K562 (cell line): ENCODE measurements around the gene NENF. TPM values are rescaled to one million over a fixed set of nuclear protein-coding genes. Genes with fewer than 3 reads are reported as not detected.

Experiments used
- MEF2D ChIP-seq: conservative IDR thresholded peaks from 2 replicates; pipeline ENCODE4 v1.6.1; 2016; ENCODE audit warnings: low read depth, missing genetic modification characterization, missing compliant biosample characterization
- MIER1 ChIP-seq: fragments of 450-650 bp; IDR thresholded peaks from 2 replicates; pipeline ENCODE4 v1.6.1; 2016; ENCODE audit warnings: antibody characterized with exemption, mild to moderate bottlenecking, low read depth
- PCBP2 ChIP-seq: fragments of 200-400 bp; formaldehyde crosslinking; IDR thresholded peaks from 2 replicates; pipeline ENCODE4 v1.6.1; 2018; ENCODE audit warnings: low read length, low read depth, mild to moderate bottlenecking, moderate library complexity; ENCODE audit not compliant: poor library complexity, severe bottlenecking
- POLR2A ChIP-seq: fragments of 450-650 bp; conservative IDR thresholded peaks from 2 replicates; pipeline ENCODE4 v1.6.1; 2016
- PRPF4 ChIP-seq: fragments of 200-400 bp; formaldehyde crosslinking; IDR thresholded peaks from one replicate; pipeline ENCODE4 v1.6.1; 2017; ENCODE audit warnings: low read length, low read depth, mild to moderate bottlenecking; ENCODE audit not compliant: insufficient read depth, poor library complexity, severe bottlenecking
- SPI1 ChIP-seq: IDR thresholded peaks from 2 replicates; pipeline ENCODE4 v1.6.1; 2011; ENCODE audit warnings: low read depth, low read length, control low read depth, borderline replicate concordance
- TRIM28 ChIP-seq: fragments of 450-650 bp; IDR thresholded peaks from 2 replicates; pipeline ENCODE4 v1.6.1; 2017
- ZBTB7A ChIP-seq: IDR thresholded peaks from 2 replicates; pipeline ENCODE4 v1.6.1; 2011; ENCODE audit warnings: low read depth, mild to moderate bottlenecking, low read length, moderate library complexity, borderline replicate concordance; ENCODE audit not compliant: control insufficient read depth
- ZBTB8A ChIP-seq: fragments of 450-650 bp; IDR thresholded peaks from 2 replicates; pipeline ENCODE4 v1.6.1; 2018; ENCODE audit warnings: mild to moderate bottlenecking, moderate library complexity; ENCODE audit not compliant: partially characterized antibody
- ZNF134 ChIP-seq: fragments of 250-450 bp; sonication (Bioruptor Pico); conservative IDR thresholded peaks from 2 replicates; pipeline ENCODE4 v1.4.0; 2020
- ZNF140 ChIP-seq: fragments of 250-450 bp; sonication (Bioruptor Pico); IDR thresholded peaks from 2 replicates; pipeline ENCODE4 v1.8.0; 2021; ENCODE audit warnings: moderate library complexity, mild to moderate bottlenecking, inconsistent platforms
- ZNF165 ChIP-seq: fragments of 250-450 bp; sonication (Bioruptor Pico); IDR thresholded peaks from 2 replicates; pipeline ENCODE4 v1.4.0; 2020; ENCODE audit warnings: borderline replicate concordance
- ZNF274 ChIP-seq: IDR thresholded peaks from 2 replicates; pipeline ENCODE4 v1.6.1; 2011; ENCODE audit warnings: low read depth, mild to moderate bottlenecking, low read length, moderate library complexity, borderline replicate concordance
- polyA plus RNA-seq, 8 experiments: library from polyadenylated mRNA; depleted of rRNA in 4 of 8; stranded (reverse) in 5 of 8; unstranded in 3 of 8; fragments of >200 nt; fragmentation: Nextera tagmentation in 2 of 8; fragmentation: Illumina TruSeq in 1 of 8; extraction: Ambion mirVana in 2 of 8; extraction: Trizol in 1 of 8; gene quantifications; 2 replicates each; pipeline versions ENCODE4 v1.2.1 to v1.2.3, GENCODE V29; 2011 to 2014; ENCODE audit warnings: inconsistent platforms in 1 of 8, missing spikeins in 1 of 8
- total RNA-seq, 7 experiments: library from RNA; depleted of rRNA in 6 of 7; stranded (reverse); fragments of >200 nt in 6 of 7; fragmentation: Illumina TruSeq in 2 of 7; extraction: Trizol in 2 of 7; gene quantifications; 2 replicates each; pipeline versions ENCODE4 v1.2.1 to v1.2.3, GENCODE V29; 2011 to 2021; ENCODE audit warnings: low replicate concordance in 1 of 7
- TF ChIP-seq, protein P1 (sequence below): fragments of 450-650 bp; IDR thresholded peaks from 2 replicates; pipeline ENCODE4 v1.6.1; 2017; ENCODE audit warnings: mild to moderate bottlenecking, moderate library complexity
- TF ChIP-seq, protein P2 (sequence below): IDR thresholded peaks from 2 replicates; pipeline ENCODE4 v1.6.1; 2011; ENCODE audit warnings: borderline replicate concordance, low read depth, mild to moderate bottlenecking, moderate library complexity, low read length; ENCODE audit not compliant: insufficient read depth, poor library complexity, severe bottlenecking
- TF ChIP-seq, protein P3 (sequence below): fragments of 200-800 bp; sonication (Bioruptor generic); IDR thresholded peaks from 2 replicates; pipeline ENCODE4 v1.6.1; 2017; ENCODE audit warnings: missing genetic modification characterization, missing compliant biosample characterization
- TF ChIP-seq, protein P4 (sequence below): fragments of 250-450 bp; sonication (Bioruptor Pico); IDR thresholded peaks from 2 replicates; pipeline ENCODE4 v1.5.0; 2022; ENCODE audit warnings: mild to moderate bottlenecking
- TF ChIP-seq, protein P5 (sequence below), 2 experiments: fragments of 200-800 bp in 1 of 2; sonication (Bioruptor generic) in 1 of 2; sonication (generic) in 1 of 2; formaldehyde crosslinking in 1 of 2; IDR thresholded peaks in 1 of 2; conservative IDR thresholded peaks in 1 of 2; 2 replicates each; pipeline versions ENCODE4 v1.5.0 to v1.6.1; 2016 to 2020; ENCODE audit warnings: missing compliant biosample characterization in 1 of 2, missing genetic modification characterization in 1 of 2, missing genetic modification reagents in 1 of 2

NENF gene
- total and polyA plus RNA-seq, 9 of the 15 experiments (the other 6 are each of a cell fraction or from before 2014, with no cell fraction given): 6.1 to 100 (median 72.8) TPM

DNA sequence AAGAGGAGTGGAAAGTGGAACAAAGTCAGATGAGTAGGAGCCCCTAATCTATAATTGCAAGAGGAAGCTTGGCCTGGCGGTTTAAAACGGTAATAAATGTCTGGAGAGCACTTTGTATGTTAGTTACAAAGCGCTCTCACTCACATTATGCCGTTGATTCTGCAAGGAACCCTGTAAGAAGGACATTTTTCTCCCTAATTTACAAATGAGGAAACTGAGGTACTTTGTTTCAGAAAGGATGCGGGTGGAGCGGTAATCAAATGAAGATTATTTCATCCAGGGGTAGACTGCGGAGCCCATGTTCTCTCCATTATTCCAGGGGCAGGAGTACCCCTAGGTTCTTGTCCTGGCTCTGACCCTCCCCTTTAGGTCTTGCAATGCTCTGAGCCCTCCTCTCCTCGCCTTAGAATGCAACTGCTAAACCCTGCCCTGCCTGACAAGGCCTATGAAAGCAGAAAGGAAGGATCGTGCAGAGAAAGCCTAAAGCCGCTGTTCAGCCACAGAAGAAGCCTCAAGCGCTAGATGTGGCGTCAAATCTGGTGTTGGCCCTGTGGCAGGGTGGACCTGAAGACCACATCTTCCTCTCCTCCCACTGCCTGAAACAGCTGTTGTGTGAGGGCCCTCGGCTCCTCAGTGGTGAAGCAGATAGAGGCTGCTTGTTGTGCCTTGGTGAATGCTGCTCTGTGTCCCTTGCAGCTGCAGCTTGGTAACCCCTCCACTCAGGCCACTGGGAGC lies 17.4 kb upstream of the NENF start (continued):
- TF ChIP-seq, protein P1, sequence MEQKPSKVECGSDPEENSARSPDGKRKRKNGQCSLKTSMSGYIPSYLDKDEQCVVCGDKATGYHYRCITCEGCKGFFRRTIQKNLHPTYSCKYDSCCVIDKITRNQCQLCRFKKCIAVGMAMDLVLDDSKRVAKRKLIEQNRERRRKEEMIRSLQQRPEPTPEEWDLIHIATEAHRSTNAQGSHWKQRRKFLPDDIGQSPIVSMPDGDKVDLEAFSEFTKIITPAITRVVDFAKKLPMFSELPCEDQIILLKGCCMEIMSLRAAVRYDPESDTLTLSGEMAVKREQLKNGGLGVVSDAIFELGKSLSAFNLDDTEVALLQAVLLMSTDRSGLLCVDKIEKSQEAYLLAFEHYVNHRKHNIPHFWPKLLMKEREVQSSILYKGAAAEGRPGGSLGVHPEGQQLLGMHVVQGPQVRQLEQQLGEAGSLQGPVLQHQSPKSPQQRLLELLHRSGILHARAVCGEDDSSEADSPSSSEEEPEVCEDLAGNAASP: no peak
- TF ChIP-seq ZNF165 (no peak), MEF2D (tag) (peak; percentile 26; the same call in 1 of the 2 replicates), ZNF134 (no peak), TRIM28 (no peak), PRPF4 (no peak), ZNF140 (CRISPR knock-in tag) (no peak), PCBP2 (no peak), ZBTB8A (no peak), POLR2A (no peak), ZNF274 (no peak), SPI1 (no peak), ZBTB7A (0 out of 2 replicates have a peak, but pooled peaks have one; percentile 29), MIER1 (no peak)
- TF ChIP-seq, protein P2, sequence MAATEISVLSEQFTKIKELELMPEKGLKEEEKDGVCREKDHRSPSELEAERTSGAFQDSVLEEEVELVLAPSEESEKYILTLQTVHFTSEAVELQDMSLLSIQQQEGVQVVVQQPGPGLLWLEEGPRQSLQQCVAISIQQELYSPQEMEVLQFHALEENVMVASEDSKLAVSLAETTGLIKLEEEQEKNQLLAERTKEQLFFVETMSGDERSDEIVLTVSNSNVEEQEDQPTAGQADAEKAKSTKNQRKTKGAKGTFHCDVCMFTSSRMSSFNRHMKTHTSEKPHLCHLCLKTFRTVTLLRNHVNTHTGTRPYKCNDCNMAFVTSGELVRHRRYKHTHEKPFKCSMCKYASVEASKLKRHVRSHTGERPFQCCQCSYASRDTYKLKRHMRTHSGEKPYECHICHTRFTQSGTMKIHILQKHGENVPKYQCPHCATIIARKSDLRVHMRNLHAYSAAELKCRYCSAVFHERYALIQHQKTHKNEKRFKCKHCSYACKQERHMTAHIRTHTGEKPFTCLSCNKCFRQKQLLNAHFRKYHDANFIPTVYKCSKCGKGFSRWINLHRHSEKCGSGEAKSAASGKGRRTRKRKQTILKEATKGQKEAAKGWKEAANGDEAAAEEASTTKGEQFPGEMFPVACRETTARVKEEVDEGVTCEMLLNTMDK: no peak
- TF ChIP-seq, protein P3, sequence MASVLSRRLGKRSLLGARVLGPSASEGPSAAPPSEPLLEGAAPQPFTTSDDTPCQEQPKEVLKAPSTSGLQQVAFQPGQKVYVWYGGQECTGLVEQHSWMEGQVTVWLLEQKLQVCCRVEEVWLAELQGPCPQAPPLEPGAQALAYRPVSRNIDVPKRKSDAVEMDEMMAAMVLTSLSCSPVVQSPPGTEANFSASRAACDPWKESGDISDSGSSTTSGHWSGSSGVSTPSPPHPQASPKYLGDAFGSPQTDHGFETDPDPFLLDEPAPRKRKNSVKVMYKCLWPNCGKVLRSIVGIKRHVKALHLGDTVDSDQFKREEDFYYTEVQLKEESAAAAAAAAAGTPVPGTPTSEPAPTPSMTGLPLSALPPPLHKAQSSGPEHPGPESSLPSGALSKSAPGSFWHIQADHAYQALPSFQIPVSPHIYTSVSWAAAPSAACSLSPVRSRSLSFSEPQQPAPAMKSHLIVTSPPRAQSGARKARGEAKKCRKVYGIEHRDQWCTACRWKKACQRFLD: no peak
- TF ChIP-seq, protein P4, sequence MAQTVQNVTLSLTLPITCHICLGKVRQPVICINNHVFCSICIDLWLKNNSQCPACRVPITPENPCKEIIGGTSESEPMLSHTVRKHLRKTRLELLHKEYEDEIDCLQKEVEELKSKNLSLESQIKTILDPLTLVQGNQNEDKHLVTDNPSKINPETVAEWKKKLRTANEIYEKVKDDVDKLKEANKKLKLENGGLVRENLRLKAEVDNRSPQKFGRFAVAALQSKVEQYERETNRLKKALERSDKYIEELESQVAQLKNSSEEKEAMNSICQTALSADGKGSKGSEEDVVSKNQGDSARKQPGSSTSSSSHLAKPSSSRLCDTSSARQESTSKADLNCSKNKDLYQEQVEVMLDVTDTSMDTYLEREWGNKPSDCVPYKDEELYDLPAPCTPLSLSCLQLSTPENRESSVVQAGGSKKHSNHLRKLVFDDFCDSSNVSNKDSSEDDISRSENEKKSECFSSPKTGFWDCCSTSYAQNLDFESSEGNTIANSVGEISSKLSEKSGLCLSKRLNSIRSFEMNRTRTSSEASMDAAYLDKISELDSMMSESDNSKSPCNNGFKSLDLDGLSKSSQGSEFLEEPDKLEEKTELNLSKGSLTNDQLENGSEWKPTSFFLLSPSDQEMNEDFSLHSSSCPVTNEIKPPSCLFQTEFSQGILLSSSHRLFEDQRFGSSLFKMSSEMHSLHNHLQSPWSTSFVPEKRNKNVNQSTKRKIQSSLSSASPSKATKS (CRISPR knock-in tag): no peak
- TF ChIP-seq, protein P5, sequence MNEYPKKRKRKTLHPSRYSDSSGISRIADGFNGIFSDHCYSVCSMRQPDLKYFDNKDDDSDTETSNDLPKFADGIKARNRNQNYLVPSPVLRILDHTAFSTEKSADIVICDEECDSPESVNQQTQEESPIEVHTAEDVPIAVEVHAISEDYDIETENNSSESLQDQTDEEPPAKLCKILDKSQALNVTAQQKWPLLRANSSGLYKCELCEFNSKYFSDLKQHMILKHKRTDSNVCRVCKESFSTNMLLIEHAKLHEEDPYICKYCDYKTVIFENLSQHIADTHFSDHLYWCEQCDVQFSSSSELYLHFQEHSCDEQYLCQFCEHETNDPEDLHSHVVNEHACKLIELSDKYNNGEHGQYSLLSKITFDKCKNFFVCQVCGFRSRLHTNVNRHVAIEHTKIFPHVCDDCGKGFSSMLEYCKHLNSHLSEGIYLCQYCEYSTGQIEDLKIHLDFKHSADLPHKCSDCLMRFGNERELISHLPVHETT (CRISPR knock-in tag; conservative IDR thresholded peaks at IDR 0.05 in 1 of 2, IDR thresholded peaks at IDR 0.05 in 1 of 2): peak in 1 of 2 experiments; percentile 34; a peak in 1 of 4 replicates
